HCT116 (cell line): Measurements from ENCODE around the gene UPK1B. TPM values are rescaled to one million over a fixed set of nuclear protein-coding genes. Genes with fewer than 3 reads are reported as not detected.

ENCODE experiments used
- ATAC-seq: fragments of 200-7000 bp; cut with Tn5 transposase; 2 replicates; pipeline ENCODE4 v1.9.1; 2020; ENCODE audit warnings: mild to moderate bottlenecking, moderate library complexity
- BruUV-seq: library from RNA; stranded (reverse); fragments of 400-500 nt; replicated peaks from 2 replicates; lab custom pipeline; 2021; lab: Mats Ljungman, UMichigan
- CTCF ChIA-PET: fragments of 300-600 bp; sonication (Branson Sonifier 250); formaldehyde crosslinking; loops from one replicate; lab custom pipeline; 2021; ENCODE audit warnings: antibody characterized with exemption; lab: Charles Lee
- POLR2A ChIA-PET: fragments of 300-600, 350-600 bp; sonication (Branson Sonifier 250); formaldehyde crosslinking; loops from one replicate; lab custom pipeline; 2021; ENCODE audit warnings: antibody characterized with exemption; lab: Charles Lee
- RAD21 ChIA-PET, 2 experiments: fragments of 300-600 bp; sonication (Branson Sonifier 250); formaldehyde crosslinking; loops; one replicate each; lab custom pipeline; 2023; ENCODE audit warnings: low total read pairs in 2 of 2; ENCODE audit not compliant: uncharacterized antibody in 2 of 2, unreplicated experiment in 2 of 2, low non-redundant PET in 1 of 2; lab: Charles Lee
- DNase-seq: peaks from one replicate; pipeline ENCODE4 v3.0.0-alpha.2; 2010; ENCODE audit warnings: low read depth, low spot score
- H2AFZ ChIP-seq: fragments of 200-600 bp; shearing (Covaris generic), sonication (generic); 2 replicates; pipeline ENCODE4 v1.6.1; 2017; ENCODE audit warnings: low read depth, mixed run types, mixed read lengths, antibody characterized with exemption, low read length; ENCODE audit not compliant: poor library complexity, severe bottlenecking
- H3K27ac ChIP-seq: 2 replicates; pipeline ENCODE4 v1.5.1; 2012; ENCODE audit warnings: low read depth, low read length
- H3K27me3 ChIP-seq: fragments of 200-600 bp; sonication (generic); 2 replicates; pipeline ENCODE4 v1.6.1; 2016; ENCODE audit warnings: mixed run types, low read length, mixed read lengths; ENCODE audit not compliant: insufficient read depth
- H3K36me3 ChIP-seq, 2 experiments: fragments of 200-500 bp in 1 of 2; fragments of 200-600 bp in 1 of 2; sonication (Bioruptor generic) in 1 of 2; sonication (generic) in 1 of 2; 2 replicates each; pipeline versions ENCODE4 v1.5.1 to v1.6.1; 2014 to 2016; ENCODE audit warnings: low read length in 2 of 2, inconsistent platforms in 1 of 2, mixed read lengths in 1 of 2, mixed run types in 1 of 2; ENCODE audit not compliant: insufficient read depth in 2 of 2, control insufficient read depth in 1 of 2
- H3K4me1 ChIP-seq, 2 experiments: fragments of 200-600 bp in 1 of 2; sonication (generic) in 1 of 2; 2 replicates each; pipeline versions ENCODE4 v1.5.1 to v1.6.1; 2012 to 2017; ENCODE audit warnings: low read length in 2 of 2, inconsistent platforms in 1 of 2, mild to moderate bottlenecking in 1 of 2, mixed read lengths in 1 of 2, mixed run types in 1 of 2, moderate library complexity in 1 of 2; ENCODE audit not compliant: insufficient read depth in 2 of 2, control insufficient read depth in 1 of 2
- H3K4me2 ChIP-seq: fragments of 200-600 bp; sonication (generic); 2 replicates; pipeline ENCODE4 v1.6.1; 2017; ENCODE audit warnings: mixed run types, low read length, mixed read lengths
- H3K4me3 ChIP-seq, 2 experiments: fragments of 200-600 bp in 1 of 2; sonication (generic) in 1 of 2; replicated peaks in 1 of 2; 2 replicates each; pipeline ENCODE4 v1.5.1; 2011 to 2016; ENCODE audit warnings: low read length in 2 of 2, control low read depth in 1 of 2, low read depth in 1 of 2, mild to moderate bottlenecking in 1 of 2, mixed read lengths in 1 of 2, mixed run types in 1 of 2
- H3K79me2 ChIP-seq: fragments of 200-600 bp; sonication (generic); 2 replicates; pipeline ENCODE4 v1.6.1; 2017; ENCODE audit warnings: mild to moderate bottlenecking, mixed run types, low read length, moderate library complexity, mixed read lengths; ENCODE audit not compliant: insufficient read depth
- H3K9ac ChIP-seq: fragments of 200-600 bp; sonication (generic); 2 replicates; pipeline ENCODE4 v1.6.1; 2016; ENCODE audit warnings: low read length, mixed read lengths
- H3K9me2 ChIP-seq: fragments of 200-600 bp; sonication (generic), shearing (Covaris generic); 2 replicates; pipeline ENCODE4 v1.6.1; 2017; ENCODE audit warnings: mixed run types, mild to moderate bottlenecking, moderate library complexity; ENCODE audit not compliant: insufficient read depth
- H3K9me3 ChIP-seq, 2 experiments: fragments of 200-500 bp in 1 of 2; fragments of 200-600 bp in 1 of 2; sonication (Bioruptor generic) in 1 of 2; sonication (generic) in 1 of 2; 2 replicates each; pipeline ENCODE4 v1.6.1; 2014 to 2017; ENCODE audit warnings: low read length in 2 of 2, mixed read lengths in 2 of 2, inconsistent platforms in 1 of 2, low read depth in 1 of 2, mild to moderate bottlenecking in 1 of 2, mixed run types in 1 of 2, moderate library complexity in 1 of 2; ENCODE audit not compliant: control insufficient read depth in 1 of 2, insufficient read depth in 1 of 2
- H4K20me1 ChIP-seq: fragments of 200-600 bp; sonication (generic), shearing (Covaris generic); 2 replicates; pipeline ENCODE4 v1.6.1; 2017; ENCODE audit warnings: mixed run types, mild to moderate bottlenecking, moderate library complexity; ENCODE audit not compliant: insufficient read depth
- CBX3 ChIP-seq: IDR thresholded peaks from 2 replicates; pipeline ENCODE4 v1.6.1; 2012; ENCODE audit warnings: low read depth
- CEBPB ChIP-seq: IDR thresholded peaks from 2 replicates; pipeline ENCODE4 v1.6.1; 2012; ENCODE audit warnings: low read depth
- FOSL1 ChIP-seq: IDR thresholded peaks from 2 replicates; pipeline ENCODE4 v1.6.1; 2012; ENCODE audit warnings: low read depth
- JUND ChIP-seq: IDR thresholded peaks from 2 replicates; pipeline ENCODE4 v1.6.1; 2012
- POLR2A ChIP-seq: IDR thresholded peaks from 2 replicates; pipeline ENCODE4 v1.7.0; 2011; ENCODE audit warnings: borderline replicate concordance; ENCODE audit not compliant: insufficient read depth, insufficient read length; ENCODE audit errors: extremely low read depth
- REST ChIP-seq: IDR thresholded peaks from 2 replicates; pipeline ENCODE4 v1.6.1; 2012; ENCODE audit warnings: low read depth
- SIN3A ChIP-seq: IDR thresholded peaks from 2 replicates; pipeline ENCODE4 v1.6.1; 2012; ENCODE audit warnings: low read depth
- SRF ChIP-seq: IDR thresholded peaks from 2 replicates; pipeline ENCODE4 v1.6.1; 2012; ENCODE audit warnings: low read depth
- TCF7L2 ChIP-seq: IDR thresholded peaks from 2 replicates; pipeline ENCODE4 v1.7.0; 2011; ENCODE audit warnings: borderline replicate concordance, inconsistent platforms; ENCODE audit not compliant: insufficient read depth, insufficient read length; ENCODE audit errors: extremely low read depth
- intact Hi-C: fragments of 100-400 bp; cut with micrococcal nuclease; formaldehyde crosslinking; loops from 2 replicates; pipeline ENCODE4 v1.10.0; 2022
- total RNA-seq: library from RNA; stranded (reverse); gene quantifications from one replicate; pipeline ENCODE4 v1.2.1, GENCODE V29; 2021; ENCODE audit not compliant: unreplicated experiment

The UPK1B gene
- total RNA-seq, 1 experiment from 2014 or later = not detected

DNA sequence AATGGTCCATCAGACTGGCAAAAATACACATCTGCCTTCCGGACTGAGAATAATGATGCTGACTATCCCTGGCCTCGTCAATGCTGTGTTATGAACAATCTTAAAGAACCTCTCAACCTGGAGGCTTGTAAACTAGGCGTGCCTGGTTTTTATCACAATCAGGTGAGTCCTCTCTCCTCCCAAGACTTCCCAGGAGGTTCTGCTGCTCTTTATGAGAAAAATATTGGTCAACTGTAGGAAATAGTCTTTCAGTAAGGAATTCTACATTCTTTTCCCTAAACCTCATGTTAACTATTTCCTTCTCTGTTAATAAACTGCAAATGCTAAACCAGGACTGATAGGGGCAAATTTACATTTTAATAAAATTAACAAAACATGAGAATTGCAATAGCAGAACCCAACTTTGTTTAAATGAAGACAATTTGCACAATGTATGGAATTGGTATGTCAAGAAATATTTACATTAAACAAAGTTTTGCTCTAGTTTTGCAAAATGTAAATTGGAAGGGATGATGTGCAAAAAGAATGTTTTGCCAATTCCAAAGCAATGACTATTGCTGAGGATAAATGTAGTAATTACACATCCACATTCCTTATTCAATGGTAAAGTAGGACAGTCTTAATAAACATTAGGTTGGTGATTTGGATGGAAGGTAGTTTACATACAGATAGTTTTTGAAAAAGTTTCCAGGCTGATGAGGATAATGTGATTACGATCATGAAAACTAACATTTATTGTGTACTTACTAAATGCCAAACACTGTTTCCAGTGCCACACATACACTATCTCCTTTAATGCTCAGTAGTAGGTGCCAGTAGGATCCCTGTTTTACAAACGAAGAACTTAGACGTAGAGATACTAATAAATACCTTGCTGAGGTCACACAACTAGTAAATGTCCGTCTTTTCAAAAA is 21.1 kb downstream of the UPK1B start:
- no peaks in the 10 kb centered on the region for H3K79me2 ChIP-seq
- H2AFZ ChIP-seq = no peak overlapping the region
- H3K27me3 ChIP-seq = peaks cover 6% of the 10 kb centered on the region
- no peaks in the 10 kb centered on the region for H3K36me3 ChIP-seq
- DNase-seq (no peak), ATAC-seq (no peak)
- no peaks in the 10 kb centered on the region for H3K9me2 ChIP-seq
- intact Hi-C loops = no loop called here
- no peak overlapping the region for H3K27ac ChIP-seq
- TF ChIP-seq SRF (no peak), CBX3 (no peak), CEBPB (no peak), POLR2A (no peak), REST (no peak), SIN3A (no peak), JUND (no peak), FOSL1 (no peak), TCF7L2 (no peak)
- no peak overlapping the region for H3K4me3 ChIP-seq
- POLR2A ChIA-PET = no interaction called here
- RAD21 ChIA-PET = no interaction called here
- H3K4me1 ChIP-seq = no peaks in the 10 kb centered on the region
- no peaks in the 10 kb centered on the region for H4K20me1 ChIP-seq
- CTCF ChIA-PET = interaction anchor here (1.2 kb wide), 1 partner anchor 46 kb away, joined by 3 read pairs; the partner anchor contains the start of gene B4GALT4
- H3K9me3 ChIP-seq = no peaks in the 10 kb centered on the region
- no peak overlapping the region for H3K4me2 ChIP-seq
- BruUV-seq = no TSS peak
- no peak overlapping the region for H3K9ac ChIP-seq
